ENCODE data around the gene PRKN.
A peak's percentile ranks its signal among the peaks of the same experiment; 100 is the strongest.

Gene PRKN

DNA sequence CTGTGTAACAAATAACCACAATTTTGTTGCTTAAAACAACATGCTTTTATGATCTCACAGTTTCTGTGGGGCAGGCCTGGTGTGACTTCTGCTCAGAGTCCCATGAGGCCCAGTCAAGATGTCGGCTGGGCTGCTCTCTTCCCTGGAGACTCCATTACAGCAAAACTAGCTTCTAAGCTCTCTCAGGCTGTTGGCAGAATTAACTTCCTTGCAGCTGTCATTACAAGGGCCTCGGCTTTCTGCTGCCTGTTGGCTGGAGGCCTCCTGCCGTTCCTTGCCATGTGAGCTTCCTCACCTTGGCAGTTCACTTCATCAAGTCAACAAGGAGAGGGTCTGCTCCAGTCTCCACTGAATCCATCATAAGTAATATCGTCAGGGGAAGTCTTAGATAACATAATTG, 659.2 kb downstream of the PRKN start:
- no peak for DNase-seq (ENCODE audit: low read depth, low spot score)
- H3K4me3 ChIP-seq (ENCODE audit: low read depth, low read length): no peak overlapping the region
- in situ Hi-C loops (cut with HindIII; ENCODE audit: low sequenced_read_pairs): no loop called here
- TF ChIP-seq, protein P1, sequence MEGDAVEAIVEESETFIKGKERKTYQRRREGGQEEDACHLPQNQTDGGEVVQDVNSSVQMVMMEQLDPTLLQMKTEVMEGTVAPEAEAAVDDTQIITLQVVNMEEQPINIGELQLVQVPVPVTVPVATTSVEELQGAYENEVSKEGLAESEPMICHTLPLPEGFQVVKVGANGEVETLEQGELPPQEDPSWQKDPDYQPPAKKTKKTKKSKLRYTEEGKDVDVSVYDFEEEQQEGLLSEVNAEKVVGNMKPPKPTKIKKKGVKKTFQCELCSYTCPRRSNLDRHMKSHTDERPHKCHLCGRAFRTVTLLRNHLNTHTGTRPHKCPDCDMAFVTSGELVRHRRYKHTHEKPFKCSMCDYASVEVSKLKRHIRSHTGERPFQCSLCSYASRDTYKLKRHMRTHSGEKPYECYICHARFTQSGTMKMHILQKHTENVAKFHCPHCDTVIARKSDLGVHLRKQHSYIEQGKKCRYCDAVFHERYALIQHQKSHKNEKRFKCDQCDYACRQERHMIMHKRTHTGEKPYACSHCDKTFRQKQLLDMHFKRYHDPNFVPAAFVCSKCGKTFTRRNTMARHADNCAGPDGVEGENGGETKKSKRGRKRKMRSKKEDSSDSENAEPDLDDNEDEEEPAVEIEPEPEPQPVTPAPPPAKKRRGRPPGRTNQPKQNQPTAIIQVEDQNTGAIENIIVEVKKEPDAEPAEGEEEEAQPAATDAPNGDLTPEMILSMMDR (IDR thresholded peaks at IDR 0.05; ENCODE audit: low read depth, low read length): no peak

DNA sequence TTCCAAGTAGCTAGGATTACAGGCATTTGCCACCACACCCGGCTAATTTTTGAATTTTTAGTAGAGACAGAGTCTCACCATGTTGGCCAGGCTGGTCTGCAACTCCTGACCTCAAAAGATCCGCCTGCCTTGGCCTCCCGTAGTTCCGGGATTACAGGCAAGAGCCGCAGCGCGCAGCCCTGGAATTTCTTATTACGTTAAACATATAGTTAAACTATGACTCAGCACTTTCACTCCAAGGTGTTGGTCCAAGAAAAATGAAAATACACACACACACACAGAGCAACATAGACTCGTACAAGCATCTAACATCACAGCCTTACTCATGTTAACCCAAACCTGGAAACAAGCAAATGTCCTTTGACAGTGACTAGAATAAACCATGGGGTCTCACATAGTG, 663.9 kb downstream of the PRKN start:
- no peak for DNase-seq (ENCODE audit: low read depth, low spot score)
- in situ Hi-C loops (cut with HindIII; ENCODE audit: low sequenced_read_pairs): no loop called here
- TF ChIP-seq, protein P1 (IDR thresholded peaks at IDR 0.05; ENCODE audit: low read depth, low read length): no peak
- H3K4me3 ChIP-seq (ENCODE audit: low read depth, low read length): no peak overlapping the region

DNA sequence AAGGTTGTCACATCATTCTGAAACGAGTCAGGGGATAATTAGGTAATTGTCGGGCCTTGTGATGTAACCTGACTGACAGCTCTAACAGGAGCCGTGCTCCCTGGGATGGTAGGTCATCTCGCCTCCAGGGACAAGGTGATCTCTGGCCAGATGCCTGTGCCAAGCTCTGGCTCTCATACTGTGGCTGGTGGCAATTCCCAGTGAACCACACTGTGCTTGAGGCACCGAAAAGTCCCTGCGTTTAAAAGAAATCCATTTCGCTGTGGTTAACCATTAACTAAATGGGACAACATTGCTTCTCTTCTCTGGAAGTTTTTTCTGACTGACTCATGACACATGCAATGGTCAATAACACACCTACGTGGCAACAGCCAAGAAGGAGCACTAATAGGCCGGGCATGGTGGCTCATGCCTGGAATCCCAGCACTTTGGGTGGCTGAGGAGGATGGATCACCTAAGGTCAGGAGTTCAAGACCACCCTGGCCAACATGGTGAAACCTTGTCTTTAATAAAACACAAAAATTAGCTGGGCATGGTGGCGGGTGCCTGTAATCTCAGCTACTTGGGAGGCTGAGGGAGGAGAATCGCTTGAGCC, 669.2 kb downstream of the PRKN start:
- no peak overlapping the region for H3K4me3 ChIP-seq (ENCODE audit: low read depth, low read length)
- in situ Hi-C loops (cut with HindIII; ENCODE audit: low sequenced_read_pairs): no loop called here
- peak; percentile 55 for DNase-seq (ENCODE audit: low read depth, low spot score)
- TF ChIP-seq, protein P1 (IDR thresholded peaks at IDR 0.05; ENCODE audit: low read depth, low read length): no peak

DNA sequence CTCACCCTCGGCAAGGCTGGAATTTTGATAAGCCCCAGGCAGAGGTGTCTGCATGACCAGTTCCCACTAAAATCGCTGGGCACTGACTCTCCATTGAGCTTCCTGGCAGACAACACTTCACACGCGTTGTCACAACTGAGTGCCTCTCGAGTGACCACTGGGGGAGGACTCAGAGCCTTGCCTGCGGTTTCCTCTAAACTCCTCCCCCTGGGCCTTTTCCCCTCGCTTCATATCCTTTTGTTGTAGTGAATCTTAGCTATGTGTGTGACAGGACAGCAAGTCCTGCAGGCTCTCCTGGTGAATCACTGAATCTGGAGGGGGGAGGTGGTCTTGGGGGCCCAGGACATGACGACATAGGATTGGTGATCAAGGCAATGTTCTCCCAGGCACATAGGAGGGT, 670.8 kb downstream of the PRKN start:
- in situ Hi-C loops (cut with HindIII; ENCODE audit: low sequenced_read_pairs): no loop called here
- DNase-seq (ENCODE audit: low read depth, low spot score): peak; percentile 49
- TF ChIP-seq, protein P1 (IDR thresholded peaks at IDR 0.05; ENCODE audit: low read depth, low read length): no peak
- no peak overlapping the region for H3K4me3 ChIP-seq (ENCODE audit: low read depth, low read length)

DNA sequence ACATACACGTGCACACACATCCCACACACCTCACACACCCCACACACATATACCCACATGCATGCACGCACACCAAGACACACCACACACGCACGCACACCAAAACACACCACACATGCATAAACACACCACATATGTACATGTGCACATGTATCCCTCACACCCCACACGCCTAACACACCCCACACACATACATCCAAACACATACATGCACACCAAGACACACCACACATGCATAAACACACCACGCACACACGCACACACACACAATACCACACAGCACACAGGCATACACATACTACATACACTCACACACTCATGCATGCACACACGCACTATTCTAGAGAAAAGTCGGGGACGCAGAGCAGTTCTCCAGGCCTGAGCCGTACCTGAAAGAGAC, 671.5 kb downstream of the PRKN start:
- in situ Hi-C loops (cut with HindIII; ENCODE audit: low sequenced_read_pairs): no loop called here
- H3K4me3 ChIP-seq (ENCODE audit: low read depth, low read length): no peak overlapping the region
- TF ChIP-seq, protein P1 (IDR thresholded peaks at IDR 0.05; ENCODE audit: low read depth, low read length): no peak
- DNase-seq (ENCODE audit: low read depth, low spot score): no peak

DNA sequence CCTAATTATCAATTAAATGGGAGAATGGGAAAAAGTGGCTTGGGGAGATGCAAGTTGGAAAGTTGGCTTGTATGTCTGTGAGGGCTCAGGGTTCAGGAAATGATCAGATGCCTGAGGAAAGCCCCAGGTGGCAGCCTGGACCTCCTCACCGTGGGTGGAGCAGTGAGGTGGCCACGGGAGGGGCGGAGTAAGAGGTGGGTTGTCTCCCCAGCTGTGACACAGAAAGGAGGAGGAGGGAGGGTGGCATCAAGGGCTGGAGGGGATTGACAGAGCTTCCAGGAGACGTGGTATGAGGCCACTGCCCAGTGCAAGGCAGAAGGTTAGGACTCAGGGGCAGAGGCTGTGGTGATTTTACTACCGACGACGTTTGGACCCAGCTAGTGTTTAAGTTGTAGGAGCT, 672.2 kb downstream of the PRKN start:
- in situ Hi-C loops (cut with HindIII; ENCODE audit: low sequenced_read_pairs): no loop called here
- no peak for DNase-seq (ENCODE audit: low read depth, low spot score)
- TF ChIP-seq, protein P1 (IDR thresholded peaks at IDR 0.05; ENCODE audit: low read depth, low read length): no peak
- no peak overlapping the region for H3K4me3 ChIP-seq (ENCODE audit: low read depth, low read length)

DNA sequence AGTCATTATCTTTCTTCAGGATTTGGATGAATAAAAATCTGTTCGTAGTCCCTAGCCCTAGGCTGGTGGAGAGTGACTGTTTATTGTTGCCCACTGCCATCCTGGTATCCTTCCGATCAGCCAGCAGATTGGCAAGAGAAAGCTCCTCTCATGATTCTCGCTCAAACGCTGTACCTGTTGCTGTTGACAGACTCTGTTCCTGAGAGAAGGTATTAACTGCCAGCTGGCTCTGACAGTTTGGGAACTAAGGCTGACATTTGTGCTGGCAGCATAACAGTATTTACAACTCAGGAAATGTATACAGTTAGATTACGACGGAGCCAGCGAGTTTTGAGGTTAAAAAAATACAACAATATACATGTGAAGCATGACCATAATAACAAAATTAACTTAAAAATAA, 674.5 kb downstream of the PRKN start:
- TF ChIP-seq, protein P1 (IDR thresholded peaks at IDR 0.05; ENCODE audit: low read depth, low read length): no peak
- in situ Hi-C loops (cut with HindIII; ENCODE audit: low sequenced_read_pairs): no loop called here
- no peak overlapping the region for H3K4me3 ChIP-seq (ENCODE audit: low read depth, low read length)

More for the DNA sequence above, 674.5 kb downstream of the PRKN start:
- DNase-seq (ENCODE audit: low read depth, low spot score): no peak

Measured in astrocyte of the spinal cord (primary cell).